SKM-1 treated with dmso at 0.1 percent for 144 hours (cell line): Measurements from ENCODE around the gene SLC39A11.
A peak's percentile ranks its signal among the peaks of the same experiment; 100 is the strongest.
"Not testable (repeated sequence)": the region's sequence is repeated elsewhere in the genome, so short reads cannot be mapped to it uniquely, and the experiment has no call there.

Source experiments
- DNase-seq: peaks from one replicate; lab custom pipeline; 2025; ENCODE audit not compliant: unreplicated experiment; lab: John Stamatoyannopoulos, UW

The SLC39A11 gene

DNA sequence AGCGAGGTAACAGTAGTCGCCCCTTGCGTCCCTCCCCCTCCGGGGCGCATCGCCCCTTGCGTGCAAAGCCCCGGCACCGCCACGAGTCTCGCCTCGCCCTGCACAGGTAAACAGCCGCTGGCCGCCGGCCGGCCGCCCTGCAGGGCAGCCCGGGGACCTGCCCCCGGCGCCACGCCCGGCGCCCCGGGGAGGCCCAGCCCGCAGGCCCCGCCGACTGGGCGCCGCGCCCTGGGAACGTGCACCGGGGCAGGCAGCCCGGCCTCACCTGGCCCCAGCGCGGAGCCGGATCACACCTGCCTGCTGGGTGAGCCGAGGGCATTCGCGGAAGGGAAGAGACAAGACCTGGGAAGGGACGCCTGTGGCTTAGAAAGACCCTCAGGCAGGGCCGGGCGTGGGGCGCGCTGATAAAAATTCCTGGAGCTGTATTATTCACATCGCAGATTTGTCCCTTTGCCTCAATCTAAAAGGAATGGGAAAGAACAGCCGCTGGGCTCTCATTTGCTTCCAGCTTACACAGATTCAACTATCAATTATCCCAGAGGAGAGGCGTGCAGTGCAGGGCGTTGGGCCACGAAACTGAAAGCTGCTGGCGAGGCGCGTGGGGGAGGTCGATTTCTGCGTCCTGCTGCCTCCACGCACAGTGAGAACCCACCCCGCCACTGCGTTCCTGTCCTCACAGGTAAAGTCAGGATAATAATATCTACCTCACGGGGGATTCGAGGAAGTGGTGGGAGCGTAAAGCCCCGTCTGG lies 451.9 kb downstream of the SLC39A11 start:
- DNase-seq: no peak

DNA sequence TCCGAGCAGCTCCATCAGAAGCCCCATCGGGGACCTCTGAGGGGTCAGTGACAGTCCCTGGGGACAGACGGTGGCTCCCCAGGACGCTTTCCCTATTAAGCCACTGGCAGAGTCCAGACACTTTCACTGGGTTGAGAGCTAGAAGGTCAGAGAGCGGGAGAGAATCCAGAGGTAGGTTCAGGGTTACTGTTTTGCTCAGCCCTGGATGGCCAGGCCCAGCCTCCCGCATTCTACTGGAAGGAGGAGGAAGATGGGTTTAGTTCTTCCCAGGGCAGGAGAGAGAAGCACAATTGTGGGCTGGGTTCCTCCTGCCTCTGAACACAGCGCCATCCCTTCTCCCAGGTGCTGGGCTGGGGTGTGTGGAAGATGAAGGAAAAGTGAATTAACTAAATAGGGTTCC lies 452.8 kb downstream of the SLC39A11 start:
- no peak for DNase-seq

DNA sequence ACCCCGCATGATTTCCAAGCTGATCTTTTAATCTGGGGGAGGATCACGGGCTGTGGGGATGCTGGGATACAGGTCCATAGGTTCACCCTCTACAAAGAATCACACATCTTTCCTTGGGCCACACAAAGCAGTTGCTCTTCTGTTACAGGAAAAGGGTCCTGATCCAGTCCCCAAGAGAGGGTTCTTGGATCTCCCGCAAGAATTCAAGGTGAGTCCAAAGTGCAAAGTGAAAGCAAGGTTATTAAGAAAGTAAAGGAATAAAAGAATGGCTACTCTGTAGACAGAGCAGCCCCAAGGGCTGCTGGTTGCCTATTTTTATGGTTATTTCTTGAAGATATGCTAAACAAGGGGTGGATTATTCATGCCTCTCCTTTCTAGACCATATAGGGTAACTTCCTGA lies 453.6 kb downstream of the SLC39A11 start:
- DNase-seq: not testable (repeated sequence)

DNA sequence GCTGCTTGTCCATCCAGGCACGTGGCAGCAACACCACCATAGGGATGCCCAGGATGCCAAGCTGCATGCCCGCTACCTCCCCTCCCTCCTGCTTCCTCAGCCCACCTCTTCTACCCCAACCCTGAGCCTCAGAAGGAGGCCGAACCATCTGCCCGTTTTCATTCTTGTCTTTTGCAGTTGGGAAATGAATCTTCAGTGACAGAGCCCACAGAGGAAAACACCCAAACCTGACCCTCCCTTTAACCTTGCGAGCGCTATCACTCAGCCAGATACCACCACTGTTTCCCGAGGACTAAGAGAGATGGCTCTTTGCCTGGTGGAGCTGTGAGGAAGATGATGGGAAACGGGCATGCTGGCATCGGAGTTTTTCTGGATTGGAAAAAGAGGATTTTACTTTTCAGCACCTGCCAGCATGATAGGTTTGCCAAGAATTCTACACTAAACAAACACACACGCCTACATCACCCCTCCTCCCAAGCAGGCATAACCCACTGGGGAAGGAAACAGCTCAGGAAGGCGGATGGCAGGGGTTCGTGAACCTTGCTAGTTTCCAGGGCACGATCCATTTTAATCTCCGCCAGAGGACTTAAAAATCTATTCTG lies 457.4 kb downstream of the SLC39A11 start:
- DNase-seq: no peak

DNA sequence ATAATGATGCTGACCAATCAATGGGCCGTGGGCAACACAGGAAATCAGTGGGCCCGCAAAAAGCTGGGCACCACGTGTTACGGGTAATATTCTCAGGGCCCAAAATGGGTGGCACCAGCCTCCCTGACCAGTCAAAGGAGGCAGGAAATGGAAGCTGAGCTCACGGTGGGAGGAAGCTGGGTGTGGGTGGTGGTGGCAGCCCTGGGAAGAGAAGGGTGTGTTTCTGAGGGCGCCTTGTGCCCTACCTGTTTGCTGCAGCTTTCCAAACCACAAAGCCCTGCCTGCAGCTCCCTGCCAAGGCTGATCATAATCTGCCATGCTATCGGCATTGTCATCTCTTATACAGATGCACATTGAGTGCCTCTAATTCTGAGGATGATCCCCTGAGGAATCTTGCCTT lies 457.9 kb downstream of the SLC39A11 start:
- DNase-seq: no peak

DNA sequence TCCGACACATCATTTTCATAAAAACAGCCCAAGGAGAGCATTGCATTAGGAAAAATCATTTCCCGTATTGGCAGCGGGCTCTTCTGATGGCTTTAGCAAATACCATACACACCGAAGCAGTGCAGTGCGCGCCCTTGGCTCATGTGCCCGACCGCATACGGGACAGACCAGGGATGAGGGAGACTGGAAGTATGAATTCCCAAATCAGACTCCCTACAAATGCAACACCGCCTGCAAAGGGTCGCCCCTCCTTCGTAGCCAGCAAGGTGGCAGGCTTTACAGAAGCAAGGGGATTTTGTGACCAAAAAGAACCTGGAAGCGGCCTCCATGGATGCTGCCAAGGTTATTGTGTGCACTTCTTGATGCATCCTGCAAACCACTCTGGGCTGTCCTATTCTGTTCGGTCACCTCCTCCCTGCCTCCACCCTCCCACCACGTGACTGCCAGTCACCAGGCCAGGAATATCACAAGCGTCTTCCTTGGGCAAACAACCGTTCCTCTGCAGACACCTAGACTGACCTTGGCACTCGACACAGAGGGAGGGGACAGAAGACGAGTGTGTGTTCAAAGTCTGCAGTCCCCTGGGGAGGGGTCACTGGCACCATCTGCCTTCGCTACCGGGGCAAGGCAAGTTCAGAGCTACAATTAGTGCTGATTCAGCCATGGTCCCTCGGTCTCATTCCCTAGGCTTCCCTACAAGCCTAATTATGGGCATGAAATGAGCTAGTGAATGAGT lies 460.4 kb downstream of the SLC39A11 start:
- DNase-seq: no peak

DNA sequence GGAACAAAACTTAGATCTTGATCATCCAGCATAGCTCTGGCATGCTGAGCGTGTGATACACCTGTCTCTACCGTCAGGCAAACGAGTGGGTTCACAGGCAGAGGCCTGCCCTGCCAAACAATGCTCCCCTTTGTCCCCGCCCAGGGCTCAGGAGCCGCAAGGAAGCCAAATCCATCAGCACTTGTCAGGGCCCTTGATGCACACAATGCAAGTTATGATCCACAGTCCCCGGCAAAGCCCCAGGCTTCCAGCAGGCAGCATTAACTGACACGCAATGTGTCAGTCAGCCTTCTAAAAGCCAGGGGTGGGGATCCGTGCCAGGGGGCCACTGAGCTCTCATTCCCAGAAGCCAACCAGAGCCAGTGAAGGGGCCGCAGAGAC lies 460.9 kb downstream of the SLC39A11 start:
- no peak for DNase-seq

DNA sequence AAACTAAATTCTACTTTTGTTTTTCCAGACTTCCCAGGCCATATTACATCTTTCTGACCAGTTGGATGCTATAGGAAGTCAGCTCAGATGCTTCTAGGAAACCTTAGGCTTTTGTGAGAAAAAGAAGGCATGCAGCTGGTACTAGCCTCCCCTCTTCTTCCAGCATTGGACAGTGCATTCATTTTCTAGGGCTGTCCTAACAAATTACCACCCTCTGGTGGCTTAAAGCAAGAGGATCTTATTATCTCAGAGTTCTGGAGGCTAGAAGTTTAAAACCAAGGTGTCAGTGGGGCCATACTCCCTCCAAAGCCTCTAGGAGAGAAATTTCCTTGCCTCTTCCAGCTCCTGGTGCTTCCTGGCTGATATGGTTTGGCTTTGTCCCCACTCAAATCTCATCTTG lies 467.8 kb downstream of the SLC39A11 start:
- no peak for DNase-seq

DNA sequence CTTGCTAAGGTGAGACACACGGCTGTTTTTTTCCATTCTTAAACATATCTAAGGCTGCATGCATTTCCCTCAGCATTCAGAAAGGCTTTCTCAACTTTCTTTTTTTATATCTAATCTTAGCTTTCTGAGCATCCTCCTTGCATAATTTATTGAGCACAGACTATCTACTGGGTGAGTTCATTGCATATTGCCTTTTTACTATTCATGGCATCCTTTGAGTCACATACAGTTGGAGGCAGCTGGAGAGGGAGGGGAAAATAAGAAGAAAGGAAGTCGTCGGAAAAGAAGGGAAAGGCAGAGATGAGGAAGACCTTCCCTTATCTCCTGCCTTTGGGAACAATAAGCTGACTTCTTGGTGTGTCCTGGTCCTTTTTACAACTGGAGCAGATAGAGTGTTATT lies 468.3 kb downstream of the SLC39A11 start:
- no peak for DNase-seq

DNA sequence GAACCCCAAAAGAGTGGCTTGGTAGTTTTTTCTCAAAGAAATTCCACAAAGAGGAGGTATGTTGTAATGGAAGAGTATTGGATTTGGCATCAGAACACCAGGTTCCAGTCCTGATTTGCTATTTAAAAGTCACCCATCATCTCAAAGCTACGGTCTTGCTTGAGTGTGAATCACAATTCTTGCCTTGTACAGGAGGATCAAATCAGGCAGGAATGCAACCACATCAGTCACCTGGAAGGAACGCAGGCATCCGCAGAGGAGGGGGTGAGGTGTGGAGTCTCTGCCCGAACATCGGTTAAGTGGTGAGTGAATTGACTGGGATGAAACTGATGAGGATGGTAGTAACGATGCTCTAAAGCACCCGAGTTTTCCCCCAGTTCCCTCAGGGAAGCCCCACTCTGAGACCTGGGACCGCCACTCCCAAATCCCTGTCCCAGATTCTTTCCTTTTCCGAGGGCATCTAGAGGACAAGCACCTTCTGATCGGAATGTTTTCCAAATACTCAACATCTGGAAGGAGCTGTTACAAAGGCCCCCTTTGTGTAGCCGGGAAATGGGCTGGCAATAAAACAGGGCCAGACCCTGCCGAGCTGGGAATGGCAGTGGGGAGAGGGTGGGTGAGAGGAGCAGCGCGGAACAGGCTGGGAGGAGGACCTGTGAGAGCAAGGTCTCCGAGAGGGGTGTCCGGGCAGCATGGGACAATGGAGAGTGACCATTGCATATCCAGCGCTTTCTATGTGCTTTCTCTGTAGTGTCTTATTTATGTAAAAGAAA lies 469.6 kb downstream of the SLC39A11 start:
- no peak for DNase-seq

DNA sequence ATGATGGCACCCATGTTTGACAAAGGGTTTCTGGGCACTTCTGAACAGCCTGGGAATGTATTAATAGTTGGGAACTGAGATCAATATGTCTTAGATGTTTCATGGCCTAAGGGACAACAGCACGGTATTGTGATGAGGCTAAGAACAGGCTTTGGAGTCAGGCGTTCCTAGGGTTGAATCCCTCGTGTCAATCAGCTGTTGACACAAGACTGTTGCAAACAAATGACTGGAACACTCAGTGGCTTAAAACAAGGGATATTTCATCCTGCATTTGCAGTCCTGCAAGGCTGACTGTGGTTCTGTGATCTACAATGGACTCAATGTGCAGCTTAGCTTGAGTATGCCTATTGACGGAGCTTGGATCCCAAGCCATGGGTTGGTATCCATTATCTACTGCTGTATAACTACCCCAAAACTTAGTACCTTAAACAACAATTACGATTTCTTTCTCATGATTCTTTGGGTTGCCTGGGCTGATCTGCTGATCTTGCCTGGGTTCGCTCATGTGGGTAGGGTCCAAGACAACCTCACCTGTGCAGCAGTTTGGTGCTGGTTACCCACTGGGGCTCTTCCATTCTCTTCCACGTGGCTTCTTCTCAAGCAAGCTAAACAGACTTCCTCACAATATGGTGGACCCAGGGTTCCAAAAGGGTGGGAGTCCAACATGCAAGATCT lies 472.4 kb downstream of the SLC39A11 start:
- no peak for DNase-seq

DNA sequence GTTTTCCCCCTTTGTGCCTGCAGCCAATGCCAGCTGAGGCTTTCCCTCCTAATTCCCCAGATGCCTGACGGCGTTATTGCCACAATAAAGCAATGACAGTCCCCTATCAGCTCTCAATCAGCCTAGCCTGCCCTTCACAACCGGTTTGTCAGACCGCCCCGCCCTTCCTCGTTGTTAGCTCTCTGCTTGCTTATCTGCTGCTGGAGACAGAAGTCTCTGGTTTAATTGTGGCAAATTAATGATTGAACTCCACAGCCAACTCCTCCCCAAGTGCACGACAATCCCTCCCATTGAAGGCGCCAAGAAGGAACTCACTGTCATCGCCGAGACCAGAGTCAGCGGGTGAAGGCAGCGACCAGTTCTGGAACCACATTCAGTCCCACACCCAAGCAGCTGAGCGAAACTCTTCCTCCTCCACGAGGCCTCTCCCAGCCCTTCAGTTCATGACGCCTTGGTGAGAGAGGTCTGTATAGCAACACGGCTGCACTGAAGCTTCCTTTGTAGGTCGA lies 474.4 kb downstream of the SLC39A11 start:
- no peak for DNase-seq

DNA sequence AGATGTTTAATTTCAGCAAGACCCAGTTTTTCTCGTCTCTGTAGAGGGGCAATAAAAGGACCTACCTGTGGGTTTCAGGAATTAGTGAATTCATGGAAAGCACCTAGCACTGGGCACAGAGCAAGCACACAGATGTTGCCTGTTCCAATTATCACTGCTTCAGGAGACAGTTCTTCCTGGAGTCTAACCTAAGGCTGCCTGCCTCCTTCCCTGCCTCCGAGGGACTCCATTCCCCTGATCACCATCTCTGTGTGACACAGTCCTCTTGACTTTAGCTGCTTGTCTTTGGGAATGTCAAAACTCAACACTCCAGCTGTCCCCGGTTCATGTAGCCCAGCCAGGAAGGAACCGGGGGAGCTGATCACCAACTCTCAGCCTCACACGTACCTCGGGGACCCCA lies 474.9 kb downstream of the SLC39A11 start:
- DNase-seq: no peak

DNA sequence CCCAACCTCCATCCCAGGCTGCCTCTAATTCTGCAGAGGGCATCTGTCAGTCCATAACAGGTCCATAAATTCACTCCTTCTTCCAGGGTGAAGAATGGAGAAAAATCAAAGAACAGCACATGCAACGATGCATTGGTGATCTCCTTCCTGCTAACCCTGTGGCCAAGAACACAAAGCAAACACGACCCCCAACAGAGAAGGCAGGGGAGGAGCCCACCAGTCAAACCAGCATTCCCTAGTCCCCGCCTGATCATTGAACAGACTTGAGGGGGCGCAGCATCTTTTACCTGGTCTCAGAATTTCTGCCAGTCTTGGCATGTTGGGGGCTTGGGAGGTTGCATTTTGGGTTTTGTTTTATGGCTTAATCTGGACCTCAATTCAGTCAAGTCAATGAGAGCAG lies 476.0 kb downstream of the SLC39A11 start:
- DNase-seq: no peak

DNA sequence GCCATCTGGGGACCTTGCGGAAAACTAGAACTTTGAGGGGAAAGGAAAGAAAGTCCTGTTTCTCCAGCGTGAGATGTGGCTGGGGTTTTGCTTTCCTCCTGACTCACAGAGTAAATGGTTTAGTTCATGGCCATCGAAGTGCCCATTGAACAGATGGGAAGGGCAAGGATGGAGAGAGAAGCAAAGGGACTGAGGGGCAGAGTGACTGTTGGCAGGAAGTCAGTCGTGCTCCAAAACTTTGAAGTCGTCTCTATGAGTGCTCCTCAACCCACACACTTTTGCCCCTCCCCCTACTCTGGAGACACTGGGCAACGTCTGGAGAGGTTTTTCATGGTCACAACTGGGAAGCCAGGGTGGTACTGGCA lies 476.9 kb downstream of the SLC39A11 start:
- DNase-seq: no peak

DNA sequence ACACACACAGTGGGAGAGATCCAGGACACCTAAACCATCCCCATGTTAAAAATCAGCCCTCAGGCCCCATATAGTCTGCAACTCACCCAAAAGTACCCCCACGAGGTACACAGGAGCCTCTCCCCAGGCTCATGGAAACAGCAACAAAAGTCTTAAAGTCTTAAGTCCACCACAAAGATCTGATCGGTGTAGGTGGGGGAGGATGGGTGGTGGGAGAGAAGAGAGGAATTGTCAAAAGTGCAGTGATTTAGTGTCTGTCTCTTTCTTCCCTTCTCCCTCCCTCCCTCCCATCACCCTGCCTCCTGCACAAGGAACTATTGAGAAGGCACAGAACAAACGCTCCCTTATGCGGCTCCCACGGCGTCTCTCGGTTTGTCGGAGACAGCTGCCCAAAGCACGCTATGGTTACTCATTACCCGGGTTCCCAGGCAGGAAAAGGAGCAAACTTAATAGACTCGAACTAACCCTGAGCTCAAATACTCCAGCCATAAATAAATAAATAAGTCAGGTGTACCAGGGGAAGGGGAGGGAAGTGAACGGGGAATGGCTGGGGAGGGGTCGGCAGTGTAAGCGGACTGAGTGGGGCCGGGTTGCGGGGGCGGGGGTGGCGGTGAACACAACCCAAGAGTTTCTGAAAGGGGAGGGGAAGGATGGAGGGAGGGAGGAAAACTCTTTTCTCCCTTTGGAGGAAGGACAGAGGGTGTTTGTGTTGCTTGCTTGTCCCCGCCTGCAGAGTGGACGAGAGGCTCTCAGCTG lies 477.4 kb downstream of the SLC39A11 start:
- no peak for DNase-seq

DNA sequence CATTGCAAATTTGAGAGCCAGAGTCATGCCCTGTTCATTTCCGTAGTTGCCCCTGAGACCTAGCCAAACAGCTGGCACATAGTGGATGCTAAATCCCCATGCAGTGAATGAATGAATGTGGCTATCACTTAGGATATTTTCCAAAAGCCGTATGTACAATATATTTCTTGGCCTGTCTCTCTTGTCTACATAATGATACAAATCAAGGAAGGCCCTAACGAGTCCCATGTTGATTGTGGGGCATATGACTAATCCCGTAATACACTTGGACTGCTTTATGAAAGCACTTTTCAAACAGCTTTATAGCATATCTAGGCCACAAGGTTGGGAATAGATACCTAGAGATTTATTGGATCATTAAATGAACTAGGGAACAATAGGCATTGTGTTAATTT lies 478.0 kb downstream of the SLC39A11 start:
- no peak for DNase-seq

DNA sequence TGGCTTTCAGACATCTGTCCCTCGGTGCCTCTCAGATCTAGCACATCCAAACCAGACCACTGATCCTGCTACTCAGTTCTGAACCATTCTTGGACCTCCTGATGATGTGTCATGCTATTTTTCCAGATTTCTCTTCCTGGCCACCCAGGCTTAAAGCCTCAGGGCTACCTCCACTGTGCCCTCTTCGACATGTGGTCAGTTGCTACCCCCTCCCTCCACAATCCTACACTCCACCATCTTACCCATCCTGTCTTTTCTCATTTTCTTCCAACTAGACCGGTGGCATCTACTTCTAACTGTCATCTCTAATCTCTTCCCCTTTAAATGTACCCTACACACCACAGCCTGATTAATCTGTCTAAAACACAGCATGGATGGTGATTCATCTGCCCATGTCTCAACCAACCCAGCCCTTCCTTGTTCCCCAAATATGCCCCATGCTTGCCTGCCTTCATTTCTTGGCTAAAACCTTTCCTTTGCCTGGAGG lies 478.6 kb downstream of the SLC39A11 start:
- peak; percentile 21 for DNase-seq

DNA sequence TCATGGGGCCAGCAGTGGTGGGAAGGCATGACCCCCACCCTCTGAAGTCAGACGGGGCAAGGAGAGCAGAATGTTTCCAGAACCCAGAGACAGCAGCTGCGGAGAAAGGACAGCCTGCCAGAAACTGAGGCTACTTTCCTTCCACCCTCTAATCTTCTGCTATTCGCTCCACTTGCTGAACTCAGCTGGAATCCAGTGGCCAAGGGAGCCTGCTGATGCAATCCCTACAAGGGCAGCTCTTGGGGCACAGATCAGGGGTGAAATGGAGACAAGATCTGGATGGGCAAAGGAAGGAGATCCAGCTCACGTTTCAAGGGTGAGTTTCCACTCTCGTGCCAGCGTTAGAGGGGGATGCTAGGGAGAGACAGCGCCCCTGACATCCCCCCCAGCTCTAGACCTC lies 479.1 kb downstream of the SLC39A11 start:
- DNase-seq: no peak

DNA sequence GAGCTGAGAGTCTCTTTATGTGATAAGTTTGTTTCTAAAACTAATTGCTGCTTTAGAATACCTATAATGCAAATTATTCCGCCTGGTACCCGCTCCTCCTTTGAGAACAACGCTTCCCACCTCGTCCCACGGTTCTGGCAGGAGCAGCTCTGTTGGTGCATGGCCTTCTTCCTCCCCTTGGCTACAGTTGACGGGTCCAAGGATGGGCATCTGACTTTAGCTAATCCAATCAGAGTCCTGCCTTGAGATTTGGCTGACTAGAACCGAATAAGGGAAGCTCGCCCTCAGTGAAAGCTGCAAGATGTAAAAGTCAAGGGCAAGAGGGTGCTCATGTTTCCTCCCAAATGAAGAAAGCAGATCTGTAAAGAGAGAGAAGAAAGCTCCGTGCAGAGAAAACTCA lies 481.3 kb downstream of the SLC39A11 start:
- no peak for DNase-seq
